ENCODE results near the gene RASA3. TPM values are rescaled to one million over a fixed set of nuclear protein-coding genes. Genes with fewer than 3 reads are reported as not detected.

Gene RASA3
- total and polyA plus RNA-seq, 2 of the 4 experiments (the other 2 are of a cell fraction): 21.0 to 31.4 TPM

GRCh38 chr13:114080739-114081561, 51.5 kb downstream of the RASA3 start (continued):
- no peak for TF ChIP-seq CTCF (conservative IDR thresholded peaks at IDR 0.05; ENCODE audit: low read depth, low read length)

Measured in IMR-90 (cell line).